Stimulated activated CD8-positive, alpha-beta memory T cell treated with anti-CD3 and anti-CD28 coated beads, Interleukin-2, amount 100 ng/mL, for 1 hour (primary cell): ENCODE measurements around the gene PDF.
"Not testable (repeated sequence)": the region's sequence is repeated elsewhere in the genome, so short reads cannot be mapped to it uniquely, and the experiment has no call there.

Experiments
- DNase-seq, 2 donors: peaks; one replicate each; pipeline ENCODE4 v3.0.0-alpha.2; 2020; ENCODE audit warnings: low read depth in 2 of 2

Gene PDF, protein sequence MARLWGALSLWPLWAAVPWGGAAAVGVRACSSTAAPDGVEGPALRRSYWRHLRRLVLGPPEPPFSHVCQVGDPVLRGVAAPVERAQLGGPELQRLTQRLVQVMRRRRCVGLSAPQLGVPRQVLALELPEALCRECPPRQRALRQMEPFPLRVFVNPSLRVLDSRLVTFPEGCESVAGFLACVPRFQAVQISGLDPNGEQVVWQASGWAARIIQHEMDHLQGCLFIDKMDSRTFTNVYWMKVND

DNA sequence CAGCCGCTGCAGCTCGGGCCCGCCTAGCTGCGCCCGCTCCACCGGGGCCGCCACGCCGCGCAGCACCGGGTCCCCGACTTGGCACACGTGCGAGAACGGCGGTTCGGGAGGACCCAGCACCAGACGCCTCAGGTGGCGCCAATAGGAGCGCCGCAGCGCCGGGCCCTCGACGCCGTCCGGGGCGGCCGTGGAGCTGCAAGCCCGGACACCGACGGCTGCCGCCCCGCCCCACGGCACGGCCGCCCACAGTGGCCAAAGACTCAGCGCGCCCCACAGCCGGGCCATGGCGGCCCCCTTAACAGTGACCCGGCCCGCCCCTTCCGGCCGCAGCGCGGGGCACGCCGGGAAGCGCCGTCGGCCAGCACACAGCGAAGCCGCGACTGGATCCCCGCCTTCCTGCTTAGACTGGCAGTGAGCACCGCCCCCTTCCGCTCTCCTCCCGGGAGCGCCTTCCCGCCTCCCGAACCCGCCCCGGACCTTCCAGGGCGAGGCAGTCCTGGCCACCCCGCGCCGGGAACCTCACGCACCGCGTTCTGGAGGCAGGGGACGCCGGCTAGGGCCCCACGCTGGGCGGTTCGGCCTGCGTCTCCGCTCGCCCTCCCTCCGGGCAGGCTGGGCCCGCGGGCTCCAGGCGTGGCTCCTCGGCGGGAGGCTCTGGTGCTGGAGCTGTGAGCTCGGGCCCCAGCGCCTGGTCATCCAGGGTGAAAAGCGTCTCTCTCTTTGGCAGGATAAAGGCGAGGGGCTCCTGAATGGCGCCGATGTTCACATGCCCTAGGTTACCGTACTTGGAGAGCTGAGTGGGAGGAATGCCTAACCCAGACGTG, at the start of gene PDF:
Gene PDF, minus strand, starts transcription at position 303 of the 824 bp plus-strand sequence. Its CDS starts 18 bp downstream, at position 285.
- DNase-seq = peak; percentile 68 to 74

DNA sequence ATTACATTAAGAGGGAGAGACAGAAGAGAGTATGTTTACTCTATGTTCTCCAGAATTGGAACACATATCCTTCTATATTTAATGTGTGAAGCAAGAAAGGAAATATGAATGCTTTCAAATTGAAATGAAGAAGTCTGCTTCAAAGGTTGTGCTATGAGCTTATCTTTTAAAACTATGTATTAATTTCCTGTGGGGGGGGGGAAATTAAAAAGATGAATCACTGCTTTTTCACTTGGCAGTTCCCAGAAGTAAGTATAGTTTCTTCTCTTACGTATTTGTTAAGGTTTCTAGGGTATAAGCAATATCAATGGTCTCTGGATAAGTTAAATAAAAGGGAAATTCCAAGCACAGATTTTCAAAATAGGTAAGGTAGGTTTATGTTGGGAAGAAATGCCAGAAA, 48.4 kb upstream of the PDF start:
- DNase-seq = no peak

GRCh38 chr16:69378036-69378435, 47.6 kb upstream of the PDF start:
- DNase-seq = no peak

DNA sequence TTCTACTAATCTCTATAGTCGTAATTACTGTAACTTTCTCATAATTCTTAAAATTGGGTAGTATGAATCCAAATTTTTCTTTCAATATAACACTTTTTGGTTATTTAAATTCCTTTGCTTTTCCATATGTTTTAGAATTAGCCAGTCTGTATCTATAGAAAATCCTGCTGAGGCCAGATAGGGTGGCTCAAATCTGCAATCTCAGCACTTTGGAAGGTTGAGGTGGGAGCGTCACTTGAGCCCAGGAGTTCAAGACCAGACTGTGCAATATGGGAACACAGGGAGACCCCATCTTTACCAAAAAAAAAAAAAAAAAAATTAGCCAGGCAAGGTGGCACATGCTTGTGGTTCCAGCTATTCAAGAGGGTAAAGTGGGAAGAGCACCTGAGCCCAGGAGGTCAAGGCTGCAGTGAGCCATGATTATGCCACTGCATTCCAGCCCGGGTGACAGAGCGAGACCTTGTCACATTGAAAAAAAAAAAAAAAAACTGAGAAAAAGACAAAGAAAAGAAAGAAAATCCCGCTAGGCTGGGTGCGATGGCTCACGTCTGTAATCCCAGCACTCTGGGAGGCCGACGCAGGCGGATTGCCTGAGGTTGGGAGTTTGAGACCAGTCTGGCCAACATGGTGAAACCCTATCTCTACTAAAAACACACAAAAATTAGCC, 46.1 kb upstream of the PDF start:
- DNase-seq = no peak

DNA sequence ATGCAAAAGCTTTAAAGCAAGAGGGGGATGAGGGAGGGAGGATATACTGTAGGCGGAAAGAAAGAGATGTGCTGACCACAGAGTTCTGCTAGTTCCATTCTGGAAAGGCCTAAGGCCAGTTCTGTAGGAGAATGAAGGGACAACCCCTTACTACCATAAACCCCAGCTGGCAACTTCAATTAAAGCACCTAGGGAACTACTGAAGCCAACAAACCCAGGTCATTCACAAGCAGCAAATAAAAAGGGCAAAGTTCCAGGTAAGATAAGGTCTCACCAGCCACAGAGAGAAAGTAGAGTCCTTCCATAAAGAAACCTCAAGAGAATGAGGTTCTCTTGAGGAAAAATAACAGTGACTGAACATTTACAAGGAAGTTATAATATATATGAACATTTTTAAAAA, 42.6 kb upstream of the PDF start:
- DNase-seq = no peak

DNA sequence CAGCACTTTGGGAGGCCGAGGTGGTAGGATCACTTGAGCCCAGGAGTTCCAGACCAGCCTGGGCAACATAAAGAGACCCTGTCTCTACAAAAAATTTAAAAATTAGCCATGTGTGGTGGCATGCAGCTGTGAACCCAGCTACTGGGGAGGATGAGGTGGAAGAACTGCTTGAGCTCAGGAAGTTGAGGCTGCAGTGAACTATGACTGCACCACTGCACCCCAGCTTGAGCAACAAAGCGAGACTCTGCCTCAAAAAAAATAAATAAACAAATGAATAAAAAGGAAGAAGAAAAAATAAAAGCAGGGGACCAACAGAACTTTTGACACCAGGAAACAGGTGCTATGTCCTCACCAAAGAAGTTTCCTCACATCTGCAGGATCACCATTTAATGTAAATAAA, 41.2 kb upstream of the PDF start:
- no peak for DNase-seq

GRCh38 chr16:69368866-69369265, 38.5 kb upstream of the PDF start:
- DNase-seq = no peak

DNA sequence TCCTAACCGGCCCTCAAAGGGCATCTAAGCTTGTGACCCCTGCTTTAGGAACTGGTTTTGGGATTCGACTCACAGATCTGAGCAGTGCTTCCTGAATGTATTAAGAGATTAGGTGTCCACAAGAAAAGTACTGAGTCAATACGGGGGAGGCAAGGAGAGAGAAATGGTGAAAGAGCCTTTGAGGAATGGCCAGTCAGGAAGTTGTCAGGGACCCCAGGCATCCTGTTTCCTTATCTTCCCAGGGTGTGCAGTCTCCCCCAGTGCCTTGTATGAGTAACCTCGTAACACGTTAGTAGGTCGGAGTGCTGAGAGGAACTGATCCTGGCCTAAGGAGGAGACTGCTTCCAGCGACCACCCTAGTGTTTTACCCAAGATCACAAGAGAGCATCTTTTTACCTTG, 37.6 kb upstream of the PDF start:
- no peak for DNase-seq

DNA sequence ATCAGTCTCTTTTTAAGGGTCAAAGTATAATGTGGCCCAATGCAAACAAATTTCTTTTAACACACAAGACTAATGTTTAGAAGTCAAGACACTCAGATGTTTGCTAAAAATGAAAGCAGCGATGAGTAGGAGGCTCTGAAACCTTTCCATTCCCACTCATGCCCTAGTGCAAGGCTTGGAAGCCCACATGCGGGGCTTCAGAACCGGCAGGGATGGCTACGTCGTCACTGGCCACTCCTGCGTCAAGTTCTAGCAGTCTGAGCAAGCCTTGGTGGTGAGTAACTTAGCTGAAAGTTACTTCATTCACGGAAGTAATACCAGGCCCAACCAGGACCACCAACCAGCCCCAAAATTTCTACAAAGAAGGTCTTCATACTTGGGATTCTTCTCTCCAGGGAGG, 36.0 kb upstream of the PDF start:
- DNase-seq = no peak

- DNase-seq = no peak
Measured at GRCh38 chr16:69365901-69366300, 35.5 kb upstream of the PDF start.

DNA sequence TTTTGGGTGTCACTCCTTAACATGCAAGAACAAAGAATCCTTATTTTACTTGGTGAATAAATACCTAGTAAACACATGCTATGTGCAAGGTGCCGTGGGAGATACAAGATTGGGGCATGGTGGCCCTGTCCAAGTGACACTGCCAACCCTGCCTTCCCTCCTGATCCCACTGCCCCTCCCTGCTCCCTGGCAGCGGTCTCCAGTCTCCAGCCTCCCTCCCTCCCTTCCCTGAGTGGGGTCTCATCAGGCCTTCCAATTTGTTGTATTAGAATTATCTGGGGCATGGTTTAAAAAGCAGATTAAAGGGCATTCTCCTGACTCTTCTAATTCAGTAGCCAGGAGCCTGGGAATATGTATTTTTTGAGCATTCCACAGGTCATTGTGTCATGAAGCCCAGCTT, 33.7 kb upstream of the PDF start:
- DNase-seq = no peak

GRCh38 chr16:69363281-69363717, 32.9 kb upstream of the PDF start:
- DNase-seq = no peak

GRCh38 chr16:69360070-69360469, 29.7 kb upstream of the PDF start:
- DNase-seq = not testable (repeated sequence)

DNA sequence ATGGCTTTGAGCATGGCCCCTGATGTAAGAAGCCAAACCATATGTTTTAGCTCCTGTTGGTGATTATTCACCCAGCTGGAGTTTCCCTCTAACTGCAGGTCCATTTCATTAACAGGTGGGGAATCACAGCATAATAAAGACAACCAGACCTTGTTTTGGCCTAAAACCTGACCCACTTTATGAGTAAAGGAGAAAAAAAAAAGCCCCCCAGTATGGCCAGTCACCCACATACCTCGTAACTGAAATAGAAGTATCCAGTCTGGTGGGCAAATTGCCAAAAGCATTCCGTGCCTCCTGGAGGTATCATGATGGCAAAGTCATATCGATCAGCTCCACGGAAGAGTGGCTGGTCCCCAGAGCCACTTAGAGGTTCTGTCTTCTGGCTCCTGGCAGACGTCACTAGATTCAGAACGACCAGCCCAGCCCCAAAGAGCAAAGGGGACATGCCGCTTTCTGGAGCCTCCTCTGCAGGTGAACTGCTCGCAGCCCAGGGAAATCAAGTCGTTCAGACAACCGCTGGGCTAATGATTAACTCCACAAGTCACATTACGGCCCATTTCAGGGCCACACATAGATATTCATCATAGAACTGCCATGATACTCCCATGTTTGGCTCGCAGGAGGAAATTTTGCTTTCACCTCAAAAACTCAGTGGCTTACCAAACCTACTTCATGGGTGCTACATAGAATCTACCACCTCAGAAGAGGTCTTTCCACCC, 21.1 kb upstream of the PDF start, which contains the start of gene TMED6:
Gene TMED6, minus strand, starts transcription at position 478 of the 719 bp plus-strand sequence. Its CDS starts 33 bp downstream, at position 445.
- no peak for DNase-seq

DNA sequence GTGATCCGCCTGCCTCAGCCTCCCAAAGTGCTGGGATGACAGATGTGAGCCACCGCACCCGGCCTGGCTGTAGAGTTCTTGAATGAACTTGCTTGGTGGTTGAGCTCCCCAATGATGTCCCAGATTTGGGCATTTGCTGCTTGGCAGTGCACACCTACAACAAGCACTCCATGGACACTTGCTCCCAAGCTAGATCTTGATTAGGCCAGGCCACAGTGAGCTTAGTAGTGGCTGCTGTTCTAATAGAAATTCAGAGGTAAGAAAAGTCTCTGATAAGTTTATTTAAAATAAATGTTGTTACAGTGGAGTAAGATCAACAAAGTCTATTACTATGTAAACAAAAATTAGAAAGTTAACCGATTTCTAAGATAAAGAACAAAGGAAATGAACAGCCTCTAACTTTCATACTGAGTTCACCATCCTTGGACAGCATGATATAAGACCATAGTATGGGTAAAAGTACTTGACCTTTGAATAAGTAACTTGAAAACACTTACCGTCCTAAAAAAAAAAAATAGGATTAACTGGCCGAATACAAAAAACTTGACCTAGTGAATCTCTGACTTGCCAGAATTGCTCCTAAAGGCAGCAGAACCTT, 20.2 kb upstream of the PDF start:
- DNase-seq = no peak

DNA sequence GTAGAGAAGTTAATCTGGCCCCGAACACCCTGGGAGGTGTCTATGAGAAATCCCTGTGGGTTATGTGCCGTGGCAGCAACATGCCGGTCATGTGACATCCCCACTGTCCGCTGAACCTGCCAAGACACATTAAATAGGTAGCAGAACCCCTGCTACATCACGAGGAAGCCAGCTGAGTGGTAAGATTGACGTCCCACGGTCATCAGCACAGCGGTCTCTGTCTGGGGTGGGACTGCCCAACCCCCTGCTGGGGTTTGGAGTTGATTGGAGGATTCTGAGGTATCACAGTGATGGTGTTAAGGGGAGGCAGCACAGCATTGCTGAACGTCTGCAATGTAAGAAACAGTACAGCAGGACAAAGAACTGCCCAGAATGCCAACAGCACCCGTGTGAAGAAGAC, 19.1 kb upstream of the PDF start:
- no peak for DNase-seq

GRCh38 chr16:69348222-69348621, 17.8 kb upstream of the PDF start:
- DNase-seq = no peak

- no peak for DNase-seq
Measured at GRCh38 chr16:69346683-69347082, 16.3 kb upstream of the PDF start.

DNA sequence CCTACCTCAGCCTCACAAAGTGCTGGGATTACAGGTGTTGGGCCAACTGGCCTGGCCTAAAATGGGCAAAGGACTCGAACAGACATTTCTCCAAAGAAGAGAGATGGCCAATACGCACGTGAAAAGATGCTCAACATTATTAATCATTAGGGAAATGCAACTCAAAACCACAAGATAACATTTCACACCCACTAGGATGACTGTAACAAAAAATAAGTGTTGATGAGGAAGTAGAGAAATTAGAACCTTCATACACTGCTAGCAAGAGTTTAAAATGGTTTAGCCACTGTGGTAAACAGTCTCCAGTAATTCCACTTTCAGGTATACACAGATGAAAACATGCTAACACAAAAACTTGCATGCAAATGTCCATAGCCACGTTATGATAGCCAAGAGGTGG, 15.5 kb upstream of the PDF start:
- DNase-seq = no peak

DNA sequence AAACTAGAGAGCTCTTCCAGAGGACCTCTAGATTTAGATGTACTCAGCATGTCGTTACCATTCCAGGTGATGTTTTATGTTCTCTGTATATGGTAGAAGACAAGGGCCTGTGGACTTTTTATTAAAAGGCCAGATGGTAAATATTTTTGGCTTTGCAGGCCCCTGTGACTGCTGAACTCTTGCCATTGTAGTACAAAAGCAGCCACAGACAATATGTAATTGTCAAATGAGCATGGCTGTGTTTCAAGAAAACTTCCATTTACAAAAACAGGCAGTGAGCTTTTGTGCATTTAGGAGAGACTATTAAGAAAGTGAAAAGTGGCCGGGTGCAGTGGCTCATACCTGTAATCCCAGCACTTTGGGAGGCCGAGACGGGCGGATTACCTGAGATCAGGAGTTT, 13.8 kb upstream of the PDF start:
- no peak for DNase-seq

- no peak for DNase-seq
Measured at GRCh38 chr16:69340095-69340644, 9.8 kb upstream of the PDF start.
